Measurements from ENCODE around the gene SPATA22.
"Not testable (repeated sequence)": the region's sequence is repeated elsewhere in the genome, so short reads cannot be mapped to it uniquely, and the experiment has no call there.

The SPATA22 gene

DNA sequence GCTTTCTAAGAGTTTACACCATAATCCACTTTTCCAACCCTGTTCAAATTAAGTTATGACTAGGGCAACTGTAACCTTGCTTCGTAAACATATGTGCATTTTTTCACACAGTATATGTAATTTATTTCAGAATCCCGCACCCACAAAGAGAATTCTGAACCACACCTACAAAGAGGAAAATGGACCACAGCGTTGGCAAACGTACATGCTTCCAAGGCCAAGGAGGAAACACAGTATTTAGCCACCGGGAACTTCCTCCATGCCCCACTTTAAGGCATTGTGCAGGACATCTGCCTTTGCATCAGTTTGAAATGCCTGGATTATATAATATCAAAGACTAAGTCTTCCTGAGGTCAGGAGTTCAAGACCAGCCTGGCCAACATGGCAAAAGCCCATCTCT lies 2.1 kb downstream of the SPATA22 start:
- DNase-seq, result no peak

DNA sequence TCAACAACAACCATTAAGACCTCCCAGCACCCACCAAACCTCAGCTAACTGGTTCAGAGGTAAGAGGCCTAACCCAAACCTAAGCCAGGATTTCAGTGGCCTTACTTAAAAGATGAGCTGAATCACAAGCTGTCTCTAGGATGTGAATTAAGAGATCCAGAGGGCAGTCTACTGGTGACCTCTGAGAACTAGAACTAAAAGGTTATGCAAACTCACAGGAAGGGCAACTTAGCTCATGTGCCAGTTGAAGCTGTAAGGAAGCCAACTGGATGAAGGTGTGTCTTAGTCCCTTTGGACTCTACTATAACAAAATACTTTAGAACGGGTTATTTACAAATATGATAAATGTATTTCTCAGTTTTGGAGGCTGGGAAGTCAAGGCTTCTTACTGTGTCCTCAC lies 5.3 kb downstream of the SPATA22 start:
- not testable (repeated sequence) for DNase-seq

DNA sequence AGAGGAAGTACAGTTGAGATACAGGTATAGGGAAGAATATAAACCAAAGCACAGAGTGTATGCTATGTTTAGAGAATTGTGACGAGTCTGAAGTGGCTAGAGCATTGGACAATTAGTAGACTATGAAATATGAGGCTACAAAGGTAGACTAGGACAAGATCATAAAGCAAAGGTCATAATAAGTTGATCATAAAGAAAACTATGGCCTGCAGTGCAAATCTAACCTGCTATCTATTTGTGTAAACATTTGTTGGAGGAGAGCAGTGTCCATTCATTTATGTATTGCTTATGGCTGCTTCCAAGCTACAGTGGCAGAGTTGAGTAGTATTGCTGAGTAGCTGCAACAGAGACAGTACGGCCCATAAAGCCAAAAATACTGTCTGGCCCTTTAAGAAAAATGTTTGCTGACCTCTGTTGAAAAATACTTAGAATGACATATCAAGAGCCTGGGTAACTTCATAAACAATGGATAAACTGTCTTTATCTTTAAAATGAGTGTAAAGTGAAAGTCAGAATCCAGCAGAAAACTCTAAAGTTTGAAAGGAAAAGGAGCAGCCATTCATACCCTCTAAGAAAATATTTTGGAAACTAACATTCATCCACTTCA lies 23.5 kb downstream of the SPATA22 start:
- no peak for DNase-seq

DNA sequence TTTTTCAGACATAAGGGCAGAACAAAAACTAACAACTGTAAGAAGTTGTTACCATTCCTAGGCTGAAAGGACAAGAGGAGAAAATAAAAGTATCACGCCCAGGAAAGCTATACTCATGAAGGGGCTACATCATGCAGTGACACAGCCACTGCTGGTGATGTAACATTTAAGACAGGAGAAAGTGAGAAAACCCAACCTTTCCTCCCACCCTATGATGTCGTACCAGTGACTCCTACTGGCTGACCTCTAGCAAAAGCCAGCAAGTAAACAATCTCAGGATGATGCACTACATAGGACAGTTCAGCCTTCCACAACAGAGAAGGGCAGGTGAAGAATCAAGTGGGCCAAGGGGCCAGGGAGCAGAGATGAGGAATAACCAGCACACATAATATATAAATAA lies 24.0 kb downstream of the SPATA22 start:
- no peak for DNase-seq

DNA sequence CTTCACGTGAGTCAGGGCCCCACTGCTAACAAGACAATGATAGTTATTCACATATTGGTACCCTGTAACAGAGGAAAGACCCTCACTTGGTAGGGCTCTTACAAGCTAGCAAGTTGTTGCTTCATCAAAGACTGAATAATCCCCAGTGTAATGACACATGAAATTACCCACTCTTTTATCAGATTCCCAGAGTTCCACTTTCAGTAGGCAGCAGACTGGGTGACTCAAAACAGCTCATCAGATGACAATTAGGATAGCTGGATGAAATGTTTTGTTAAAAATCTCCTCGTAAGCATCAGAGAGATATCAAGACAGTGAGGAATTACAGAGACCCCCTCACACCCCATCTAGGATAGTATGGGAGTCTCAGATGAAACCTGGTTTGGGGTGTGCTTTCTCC lies 31.2 kb downstream of the SPATA22 start:
- no peak for DNase-seq

DNA sequence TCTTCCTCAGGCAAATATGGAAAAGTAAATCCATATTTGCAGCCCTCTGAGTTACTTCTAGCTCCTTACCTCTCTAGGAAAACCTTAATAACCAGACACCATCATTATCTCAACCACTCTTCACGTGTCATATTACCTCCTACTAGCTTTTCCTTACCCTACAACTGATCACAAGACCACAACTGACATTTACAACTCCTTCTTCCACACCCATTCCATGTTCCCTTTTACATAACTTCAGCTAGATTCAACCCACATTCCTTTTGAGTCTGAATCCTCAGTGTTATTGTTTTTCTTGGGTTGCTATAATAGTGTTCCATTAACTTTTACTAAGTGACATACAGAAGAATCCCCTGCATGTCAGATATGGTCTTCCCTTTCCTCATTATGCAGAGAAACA lies 33.3 kb downstream of the SPATA22 start:
- DNase-seq, result no peak

DNA sequence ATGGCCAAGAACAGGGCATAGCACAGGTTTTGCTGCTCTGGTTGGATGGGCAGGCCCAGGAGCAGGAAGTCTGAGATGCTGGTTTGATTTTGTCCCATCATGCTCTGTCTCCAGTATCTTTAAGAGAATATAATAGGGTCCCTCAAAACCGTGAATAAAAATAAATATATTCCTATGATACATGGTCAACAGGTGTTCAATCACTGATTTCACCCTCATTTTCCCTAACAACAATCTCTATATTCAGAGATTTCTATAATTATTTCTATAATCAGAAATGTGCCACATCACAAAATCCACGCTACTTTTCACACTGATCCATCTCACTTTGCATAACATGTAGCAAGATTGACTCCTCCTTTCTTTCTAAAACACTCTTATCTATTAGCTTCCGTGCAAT lies 37.9 kb downstream of the SPATA22 start, which contains the start of gene OR1E2:
TSS of gene OR1E2 (minus strand) at position 101 of the 400 bp plus-strand sequence. CDS start at position 101, 0 bp downstream.
- no peak for DNase-seq

DNA sequence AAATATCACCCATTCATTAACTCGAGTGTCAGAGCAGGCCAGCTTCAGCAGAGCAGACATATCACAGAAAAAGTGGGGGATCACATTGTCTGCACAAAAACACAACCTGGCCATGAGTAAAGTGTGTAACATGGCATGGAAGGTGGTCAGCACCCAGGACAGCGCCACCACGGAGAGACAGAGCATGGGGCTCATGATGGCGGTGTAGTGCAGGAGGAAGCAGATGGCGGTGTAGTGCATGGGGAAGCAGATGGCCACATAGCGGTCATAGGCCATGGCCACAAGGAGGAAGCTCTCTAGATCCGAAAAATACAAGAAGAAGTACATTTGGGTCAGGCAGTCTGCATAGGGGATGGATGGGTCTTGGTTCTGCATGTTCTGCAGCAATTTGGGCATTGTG lies 38.4 kb downstream of the SPATA22 start:
- peak; percentile 36 for DNase-seq

DNA sequence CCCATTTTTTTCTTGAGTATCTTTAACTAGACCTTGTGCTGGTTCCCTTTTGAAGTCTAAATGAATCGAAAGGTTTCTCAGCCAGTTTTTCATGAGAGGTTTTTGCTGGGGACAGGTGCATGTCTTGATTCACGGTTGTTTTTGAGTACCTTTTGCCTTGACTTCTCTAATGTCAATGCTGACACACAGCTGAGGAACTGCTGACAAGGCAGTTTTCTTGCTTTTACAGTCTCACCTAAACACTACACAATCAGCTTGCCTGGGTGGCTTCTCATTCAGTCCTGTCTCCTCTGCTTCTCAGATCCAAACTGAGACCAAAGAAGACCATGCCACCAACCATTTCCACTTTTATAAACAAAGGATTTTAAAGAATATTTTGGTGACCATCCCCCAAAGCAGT lies 53.4 kb downstream of the SPATA22 start:
- DNase-seq, result no peak

DNA sequence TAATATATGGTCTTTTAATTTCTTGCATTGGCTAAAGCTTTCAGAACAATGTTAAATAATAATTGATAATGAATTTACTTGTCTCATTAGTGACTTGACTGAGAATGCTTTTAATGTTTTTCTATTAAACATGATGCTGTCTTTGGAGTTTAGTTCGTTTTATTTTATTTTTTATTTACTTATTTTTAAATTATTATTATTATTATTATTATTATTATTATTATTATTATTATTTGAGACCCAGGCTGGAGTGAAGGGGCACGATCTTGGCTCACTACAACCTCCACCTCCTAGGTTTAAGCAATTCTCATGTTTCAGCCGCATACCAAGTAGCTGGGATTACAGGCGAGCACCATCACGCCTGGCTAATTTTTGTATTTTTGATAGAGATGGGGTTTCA lies 56.0 kb downstream of the SPATA22 start:
- no peak for DNase-seq

DNA sequence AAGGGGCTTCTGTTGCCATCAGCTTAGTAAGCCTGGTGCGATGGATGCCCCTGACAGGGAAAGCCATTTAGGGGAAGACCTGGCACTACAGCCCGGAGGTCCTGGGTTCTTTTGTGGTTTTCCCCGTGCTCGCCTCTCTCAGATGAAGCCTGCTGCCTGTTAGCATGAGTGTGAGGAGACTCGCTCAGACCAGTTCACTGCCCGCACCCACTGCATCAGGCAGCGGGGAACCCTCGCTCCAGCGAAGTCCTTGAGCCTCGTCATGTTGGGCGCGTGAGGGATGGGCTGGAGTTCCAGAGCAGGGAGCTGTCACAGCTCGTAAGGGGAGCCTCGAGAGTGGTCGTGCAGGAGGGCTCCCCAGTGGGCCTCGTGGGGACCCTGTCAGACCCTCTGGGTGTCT lies 59.4 kb downstream of the SPATA22 start:
- DNase-seq, result not testable (repeated sequence)

DNA sequence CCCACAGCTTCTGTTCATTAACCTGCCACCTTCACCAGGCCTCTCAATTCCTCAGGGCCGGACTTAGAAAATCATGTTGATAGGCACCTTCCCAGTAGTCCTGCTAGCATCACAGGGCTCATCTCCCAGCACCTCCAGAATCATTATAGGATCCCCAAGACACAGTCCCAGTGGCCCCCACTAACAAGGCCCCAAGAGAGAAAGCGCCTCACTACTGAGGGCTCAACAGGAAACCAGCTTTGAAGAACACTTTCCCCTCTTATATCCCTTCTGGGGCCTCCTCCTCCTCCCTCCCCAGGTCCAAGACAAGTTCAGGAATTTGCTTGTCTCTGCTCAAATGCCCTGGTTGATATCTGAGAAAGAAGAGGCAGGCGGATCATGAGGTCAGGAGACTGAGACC lies 60.5 kb downstream of the SPATA22 start, which contains the start of gene OR3A3:
TSS of gene OR3A3 (plus strand) at position 301 of the 400 bp plus-strand sequence.
- no peak for DNase-seq

DNA sequence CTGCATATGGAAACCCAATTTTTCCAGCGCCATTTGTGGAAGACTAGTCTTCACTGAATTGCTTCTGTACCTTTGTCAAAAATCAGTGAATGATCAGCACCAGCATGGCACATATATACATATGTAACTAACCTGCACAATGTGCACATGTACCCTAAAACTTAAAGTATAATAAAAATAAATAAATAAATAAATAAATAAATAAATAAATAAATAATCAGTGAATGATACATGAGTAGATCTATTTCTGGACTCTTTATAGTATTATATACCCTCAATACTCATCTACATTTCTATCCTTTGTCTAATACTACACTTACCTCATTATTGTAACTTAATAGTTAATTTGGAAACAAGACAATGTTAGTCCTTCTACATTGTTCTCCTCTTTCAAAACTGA lies 67.8 kb downstream of the SPATA22 start:
- DNase-seq, result not testable (repeated sequence)

DNA sequence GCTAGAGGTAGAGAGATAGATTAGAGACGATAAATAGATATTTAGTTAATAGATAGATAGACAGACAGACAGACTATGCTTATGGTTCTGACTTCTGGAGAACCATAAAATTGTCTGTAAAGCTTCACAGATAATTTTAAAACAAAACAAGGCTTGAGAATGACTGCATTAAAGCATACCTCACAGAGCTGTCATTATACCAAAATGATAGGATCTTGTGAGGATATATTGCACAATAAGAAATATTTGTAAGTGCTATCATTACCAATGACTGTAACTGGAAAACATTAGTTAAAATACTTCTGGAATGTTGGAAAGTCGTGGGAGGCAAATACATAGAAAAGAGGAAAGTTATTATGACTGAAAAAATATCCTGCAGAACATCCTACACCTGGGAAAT lies 69.8 kb downstream of the SPATA22 start:
- DNase-seq, result no peak

DNA sequence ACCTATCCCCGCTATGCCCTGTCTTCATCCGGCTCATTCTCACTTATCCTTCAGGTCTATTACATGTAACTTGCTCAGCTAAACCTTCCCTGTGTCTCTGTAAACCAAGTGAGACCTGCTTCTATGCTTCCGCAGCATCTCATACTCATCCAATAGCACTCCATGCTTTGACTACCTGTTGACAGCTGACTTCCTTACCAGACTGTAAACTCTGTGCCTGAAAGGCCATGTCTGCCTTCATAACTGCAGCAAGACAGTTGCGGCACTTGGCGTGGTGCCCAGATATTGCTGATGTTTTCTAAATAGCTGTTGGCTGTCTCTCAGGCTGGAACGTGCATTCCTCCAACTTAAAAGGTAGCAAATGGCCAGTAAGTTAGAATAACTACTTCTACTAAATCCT lies 71.6 kb downstream of the SPATA22 start:
- DNase-seq, result no peak

DNA sequence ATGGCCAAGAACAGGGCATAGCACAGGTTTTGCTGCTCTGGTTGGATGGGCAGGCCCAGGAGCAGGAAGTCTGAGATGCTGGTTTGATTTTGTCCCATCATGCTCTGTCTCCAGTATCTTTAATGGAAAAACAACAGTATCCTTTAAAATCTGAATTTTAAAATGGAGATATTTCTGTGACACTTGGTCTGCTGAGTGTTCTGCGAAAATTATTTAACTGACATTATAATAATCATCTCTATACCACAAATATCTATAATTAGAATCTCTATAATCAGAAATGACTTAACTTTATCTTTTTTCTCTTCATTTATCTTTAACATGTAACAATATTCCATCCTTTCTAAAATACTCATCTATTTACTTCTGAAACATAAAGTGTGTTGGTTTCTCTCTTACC lies 73.3 kb downstream of the SPATA22 start, which contains the start of gene OR1E1:
TSS of gene OR1E1 (minus strand) at position 101 of the 400 bp plus-strand sequence. CDS start at position 101, 0 bp downstream.
- no peak for DNase-seq

DNA sequence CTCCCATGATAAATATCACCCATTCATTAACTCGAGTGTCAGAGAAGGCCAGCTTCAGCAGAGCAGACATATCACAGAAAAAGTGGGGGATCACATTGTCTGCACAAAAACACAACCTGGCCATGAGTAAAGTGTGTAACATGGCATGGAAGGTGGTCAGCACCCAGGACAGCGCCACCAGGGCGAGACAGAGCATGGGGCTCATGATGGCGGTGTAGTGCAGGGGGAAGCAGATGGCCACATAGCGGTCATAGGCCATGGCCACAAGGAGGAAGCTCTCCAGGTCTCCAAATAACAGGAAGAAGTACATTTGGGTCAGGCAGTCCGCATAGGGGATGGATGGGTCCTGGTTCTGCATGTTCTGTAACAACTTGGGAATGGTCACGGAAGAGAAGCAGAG lies 73.8 kb downstream of the SPATA22 start:
- DNase-seq, result peak; percentile 39
